ENCODE measurements around the gene FCRL3.
"Not testable (repeated sequence)": the region's sequence is repeated elsewhere in the genome, so short reads cannot be mapped to it uniquely, and the experiment has no call there.

Gene FCRL3, protein sequence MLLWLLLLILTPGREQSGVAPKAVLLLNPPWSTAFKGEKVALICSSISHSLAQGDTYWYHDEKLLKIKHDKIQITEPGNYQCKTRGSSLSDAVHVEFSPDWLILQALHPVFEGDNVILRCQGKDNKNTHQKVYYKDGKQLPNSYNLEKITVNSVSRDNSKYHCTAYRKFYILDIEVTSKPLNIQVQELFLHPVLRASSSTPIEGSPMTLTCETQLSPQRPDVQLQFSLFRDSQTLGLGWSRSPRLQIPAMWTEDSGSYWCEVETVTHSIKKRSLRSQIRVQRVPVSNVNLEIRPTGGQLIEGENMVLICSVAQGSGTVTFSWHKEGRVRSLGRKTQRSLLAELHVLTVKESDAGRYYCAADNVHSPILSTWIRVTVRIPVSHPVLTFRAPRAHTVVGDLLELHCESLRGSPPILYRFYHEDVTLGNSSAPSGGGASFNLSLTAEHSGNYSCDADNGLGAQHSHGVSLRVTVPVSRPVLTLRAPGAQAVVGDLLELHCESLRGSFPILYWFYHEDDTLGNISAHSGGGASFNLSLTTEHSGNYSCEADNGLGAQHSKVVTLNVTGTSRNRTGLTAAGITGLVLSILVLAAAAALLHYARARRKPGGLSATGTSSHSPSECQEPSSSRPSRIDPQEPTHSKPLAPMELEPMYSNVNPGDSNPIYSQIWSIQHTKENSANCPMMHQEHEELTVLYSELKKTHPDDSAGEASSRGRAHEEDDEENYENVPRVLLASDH

DNA sequence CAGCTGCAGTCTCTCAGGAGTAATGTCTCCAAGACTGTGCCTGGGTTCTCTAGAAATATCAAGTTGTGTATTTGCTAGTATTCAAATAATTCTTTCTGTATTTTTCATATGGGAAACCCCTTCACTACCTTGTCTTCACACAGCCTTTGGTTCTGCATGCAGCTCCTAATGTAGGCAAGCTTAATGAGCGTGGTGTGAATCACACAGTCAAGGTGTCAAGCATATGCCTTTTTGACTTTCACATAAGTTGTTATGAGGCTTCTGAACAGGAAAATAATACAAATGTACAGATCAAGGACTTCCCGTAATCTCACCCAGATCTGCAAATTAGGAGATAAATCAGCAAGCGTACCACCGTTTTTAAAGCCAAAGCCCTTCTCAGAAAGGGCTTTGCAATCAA lies at the start of gene FCRL3:
TSS of gene FCRL3 (minus strand) at position 38 of the 400 bp plus-strand sequence. CDS start 280 bp downstream, outside the sequence.
- Mint-ChIP-seq H3K9me3 (no peaks in the 10 kb centered on the region), H3K4me3 (no peak within 1 kb of the TSS), H3K4me1 (ENCODE audit: low read depth) (no peaks in the 10 kb centered on the region), H3K36me3 (ENCODE audit: low read depth) (no peaks in the 10 kb centered on the region), H3K27ac (no peak within 1 kb of the TSS), H3K27me3 (peaks cover 52% of the 10 kb centered on the region)
- intact Hi-C loops (cut with micrococcal nuclease): no loop called here

DNA sequence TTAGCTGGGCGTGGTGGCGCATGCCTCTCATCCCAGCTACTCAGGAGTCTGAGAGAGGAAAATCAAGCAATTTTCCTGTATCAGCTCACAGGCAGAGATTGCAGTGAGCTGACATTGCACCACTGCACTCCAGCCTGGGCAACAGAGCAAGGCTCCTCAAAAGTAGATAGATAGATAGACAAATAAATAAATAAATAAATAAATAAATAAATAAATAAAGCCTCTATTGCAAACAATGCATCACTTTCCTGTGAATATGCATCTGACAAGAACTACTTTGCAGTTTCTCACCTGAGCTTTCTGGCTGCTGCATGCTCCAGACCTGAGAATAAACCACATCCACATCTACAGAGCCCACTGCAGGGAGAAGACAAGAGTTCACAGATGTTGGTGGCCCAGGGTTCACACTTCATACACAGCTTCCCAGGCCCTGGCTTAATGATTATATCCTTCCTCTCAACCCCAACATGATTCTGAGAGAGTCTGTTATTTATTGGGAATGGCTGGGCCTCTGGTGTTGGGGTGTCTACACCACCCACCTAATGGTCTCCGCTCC lies 47.8 kb upstream of the FCRL3 start:
- Mint-ChIP-seq H3K27me3 (peaks cover 12% of the 10 kb centered on the region), H3K4me1 (ENCODE audit: low read depth) (no peaks in the 10 kb centered on the region), H3K36me3 (ENCODE audit: low read depth) (no peaks in the 10 kb centered on the region), H3K9me3 (no peaks in the 10 kb centered on the region), H3K27ac (no peak overlapping the region), H3K4me3 (no peak overlapping the region)
- intact Hi-C loops (cut with micrococcal nuclease): no loop called here

DNA sequence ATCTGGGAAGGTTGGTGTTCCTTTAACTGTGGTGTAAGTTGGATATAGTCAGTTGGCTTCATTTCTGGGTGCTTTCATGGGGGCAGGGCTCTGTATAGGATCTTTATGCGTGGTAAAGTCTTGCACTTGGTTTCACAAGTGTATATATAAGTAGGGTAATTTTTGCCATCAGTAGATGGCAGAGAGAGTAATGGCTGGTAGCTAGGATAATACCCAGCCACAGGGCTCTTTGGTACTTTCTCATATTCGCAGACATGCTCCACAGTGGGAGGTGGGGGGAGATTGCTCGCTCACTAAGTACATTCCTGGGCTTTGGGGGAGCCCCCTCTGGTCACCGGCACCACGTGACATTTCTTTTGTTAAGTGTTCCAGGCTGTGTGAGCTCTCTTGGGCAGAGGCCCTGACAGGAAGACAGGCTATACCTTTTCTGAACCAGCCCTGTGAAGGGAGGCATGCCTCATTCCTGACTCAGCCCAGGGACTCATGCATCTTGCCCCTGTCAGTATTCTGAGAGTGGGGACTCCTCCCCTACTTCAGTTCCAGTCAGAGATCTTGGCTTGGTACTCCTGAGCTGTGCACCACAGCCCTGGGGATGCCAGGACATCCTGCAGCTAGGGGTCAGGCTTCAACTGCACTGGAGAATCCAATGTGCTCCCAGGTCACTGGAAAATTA lies 38.8 kb upstream of the FCRL3 start:
- Mint-ChIP-seq H3K4me1 (ENCODE audit: low read depth) (peaks cover 9% of the 10 kb centered on the region), H3K36me3 (ENCODE audit: low read depth) (no peaks in the 10 kb centered on the region), H3K27me3 (no peaks in the 10 kb centered on the region), H3K4me3 (no peak overlapping the region), H3K9me3 (no peaks in the 10 kb centered on the region), H3K27ac (no peak overlapping the region)
- intact Hi-C loops (cut with micrococcal nuclease): no loop called here

DNA sequence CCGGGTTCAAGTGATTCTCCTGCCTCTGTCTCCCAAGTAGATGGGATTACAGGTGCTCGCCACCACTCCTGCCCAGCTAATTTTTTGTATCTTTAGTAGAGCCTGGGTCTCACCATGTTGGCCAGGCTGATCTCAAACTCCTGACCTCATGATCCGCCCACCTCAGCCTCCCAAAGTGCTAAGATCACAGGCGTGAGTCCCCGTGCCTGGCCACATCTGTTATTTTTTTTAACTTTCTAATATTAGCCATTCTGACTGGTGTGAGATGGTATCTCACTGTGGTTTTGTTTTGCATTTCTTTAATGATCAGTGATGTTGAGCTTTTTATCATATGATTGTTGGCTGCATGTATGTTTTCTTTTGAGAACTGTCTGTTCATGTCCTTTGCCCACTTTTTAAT lies 35.4 kb upstream of the FCRL3 start:
- H3K27ac Mint-ChIP-seq; H3K27me3 Mint-ChIP-seq; H3K9me3 Mint-ChIP-seq; intact Hi-C loops (cut with micrococcal nuclease); H3K36me3 Mint-ChIP-seq (ENCODE audit: low read depth); H3K4me3 Mint-ChIP-seq: not testable (repeated sequence)
- peaks cover 16% of the 10 kb centered on the region for H3K4me1 Mint-ChIP-seq (ENCODE audit: low read depth)

DNA sequence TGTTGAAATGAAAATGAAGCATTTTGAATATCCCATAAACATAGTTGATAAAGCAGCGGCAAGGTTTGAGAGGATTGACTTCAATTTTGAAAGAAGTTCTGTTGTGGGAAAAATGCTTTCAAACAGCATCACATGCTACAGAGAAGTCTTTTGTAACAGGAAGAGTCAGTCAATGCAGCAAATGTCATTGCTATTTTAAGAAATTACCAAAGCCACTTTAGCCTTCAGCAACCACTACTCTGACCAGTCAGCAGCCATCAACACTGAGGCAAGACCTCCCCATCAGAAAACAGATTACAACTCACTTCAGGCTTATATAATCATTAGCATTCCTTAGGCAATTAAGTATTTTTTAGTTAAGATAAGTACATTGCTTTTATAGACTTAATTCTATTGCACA lies 33.8 kb upstream of the FCRL3 start:
- Mint-ChIP-seq H3K27me3 (no peaks in the 10 kb centered on the region), H3K27ac (no peak overlapping the region), H3K4me3 (no peak overlapping the region), H3K36me3 (ENCODE audit: low read depth) (no peaks in the 10 kb centered on the region), H3K4me1 (ENCODE audit: low read depth) (peaks cover 16% of the 10 kb centered on the region), H3K9me3 (no peaks in the 10 kb centered on the region)
- intact Hi-C loops (cut with micrococcal nuclease): no loop called here

DNA sequence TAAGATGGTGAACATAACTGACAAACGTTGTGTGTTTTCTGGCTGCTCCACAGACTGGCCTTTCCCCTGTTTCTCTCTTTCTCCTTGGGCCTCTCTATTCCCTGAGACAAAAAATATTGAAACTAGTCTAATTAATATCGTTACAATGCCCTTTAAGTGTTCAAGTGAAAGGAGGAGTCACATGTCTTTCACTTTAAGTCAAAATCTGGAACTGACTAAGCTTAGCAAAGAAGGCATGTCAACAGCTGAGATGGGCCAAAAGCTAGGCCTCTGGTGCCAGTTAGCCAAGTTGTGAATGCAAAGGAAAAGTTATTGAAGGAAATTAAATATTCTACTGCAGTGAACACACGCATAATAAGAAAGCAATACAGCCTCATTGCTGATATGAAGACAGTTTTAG lies 32.2 kb upstream of the FCRL3 start:
- Mint-ChIP-seq H3K4me1 (ENCODE audit: low read depth) (peaks cover 16% of the 10 kb centered on the region), H3K27ac (no peak overlapping the region), H3K9me3 (no peaks in the 10 kb centered on the region), H3K4me3 (no peak overlapping the region), H3K36me3 (ENCODE audit: low read depth) (no peaks in the 10 kb centered on the region), H3K27me3 (peaks cover 4% of the 10 kb centered on the region)
- intact Hi-C loops (cut with micrococcal nuclease): no loop called here

DNA sequence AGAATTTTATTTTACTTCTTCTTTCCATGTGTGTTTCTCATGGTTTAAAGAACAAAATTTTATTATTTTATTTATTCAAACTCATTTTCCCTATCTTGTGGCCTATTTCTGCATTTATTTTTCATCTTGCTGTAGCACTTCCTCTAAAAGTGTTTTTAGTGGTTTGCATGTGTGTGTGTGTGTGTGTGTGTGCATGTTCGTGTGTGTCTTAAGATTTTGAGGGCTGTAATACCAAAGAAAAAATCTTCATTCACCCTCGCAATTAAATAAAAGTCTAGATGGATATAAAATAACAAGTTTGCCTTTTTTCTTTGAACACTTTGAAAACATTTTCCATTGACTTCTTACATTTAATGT lies 24.6 kb upstream of the FCRL3 start:
- no peak overlapping the region for H3K27ac Mint-ChIP-seq
- H3K4me1 Mint-ChIP-seq (ENCODE audit: low read depth): peaks cover 5% of the 10 kb centered on the region
- H3K27me3 Mint-ChIP-seq: peaks cover 10% of the 10 kb centered on the region
- intact Hi-C loops (cut with micrococcal nuclease): no loop called here
- no peaks in the 10 kb centered on the region for H3K36me3 Mint-ChIP-seq (ENCODE audit: low read depth)
- H3K9me3 Mint-ChIP-seq: peaks cover 23% of the 10 kb centered on the region
- no peak overlapping the region for H3K4me3 Mint-ChIP-seq

DNA sequence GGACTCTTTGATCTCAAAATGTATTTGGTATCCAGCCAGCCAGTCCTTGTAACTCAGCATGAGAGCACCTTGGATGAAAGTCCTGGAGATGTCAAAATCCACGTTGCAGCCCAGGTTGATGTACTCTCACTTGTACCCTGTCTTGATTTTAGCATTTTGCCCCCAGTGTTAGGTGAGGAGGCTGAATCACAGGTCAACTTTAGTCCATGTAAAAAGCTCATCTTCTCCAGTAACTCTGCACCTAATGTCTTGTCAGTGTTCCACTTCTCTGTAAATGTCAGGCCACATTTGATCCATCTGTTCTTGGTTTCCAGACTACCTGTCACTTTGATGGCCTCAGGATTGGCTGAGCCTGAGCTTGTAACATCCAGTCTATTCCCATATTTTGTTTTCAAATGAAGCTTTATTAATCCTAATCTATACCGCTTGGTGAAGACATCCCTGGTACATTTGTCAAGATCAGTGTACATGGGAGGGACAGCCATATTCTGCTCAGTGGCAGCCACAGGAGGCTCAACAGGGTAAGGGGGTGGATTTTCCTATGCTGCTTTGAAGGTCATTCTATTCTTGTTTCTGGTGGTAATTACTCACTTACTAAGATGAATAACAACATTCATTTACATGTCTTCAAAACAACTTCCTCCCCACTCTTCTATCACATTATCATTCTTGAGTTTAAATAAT lies 24.1 kb upstream of the FCRL3 start:
- Mint-ChIP-seq H3K9me3 (peaks cover 23% of the 10 kb centered on the region), H3K27ac (no peak overlapping the region), H3K4me3 (no peak overlapping the region), H3K27me3 (peaks cover 10% of the 10 kb centered on the region), H3K4me1 (ENCODE audit: low read depth) (peaks cover 5% of the 10 kb centered on the region), H3K36me3 (ENCODE audit: low read depth) (no peaks in the 10 kb centered on the region)
- intact Hi-C loops (cut with micrococcal nuclease): no loop called here

DNA sequence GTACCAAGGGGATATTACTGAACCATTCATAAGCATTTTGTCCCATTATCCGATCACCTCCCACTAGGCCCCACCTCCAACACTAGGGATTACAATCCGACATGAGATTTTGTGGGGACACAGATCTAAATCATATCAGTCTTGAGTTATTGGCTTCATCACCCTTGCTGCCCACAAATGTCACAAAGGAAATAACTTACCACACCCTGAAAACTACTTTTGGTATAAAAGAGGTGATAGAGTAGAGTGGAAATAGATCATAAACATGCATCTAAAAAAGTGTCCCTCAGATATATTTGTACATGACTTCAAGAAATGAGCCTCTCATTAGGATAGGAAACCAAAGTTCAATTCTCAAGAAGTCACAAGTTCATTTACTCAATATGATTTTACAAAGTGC lies 22.6 kb upstream of the FCRL3 start:
- no peak overlapping the region for H3K4me3 Mint-ChIP-seq

DNA sequence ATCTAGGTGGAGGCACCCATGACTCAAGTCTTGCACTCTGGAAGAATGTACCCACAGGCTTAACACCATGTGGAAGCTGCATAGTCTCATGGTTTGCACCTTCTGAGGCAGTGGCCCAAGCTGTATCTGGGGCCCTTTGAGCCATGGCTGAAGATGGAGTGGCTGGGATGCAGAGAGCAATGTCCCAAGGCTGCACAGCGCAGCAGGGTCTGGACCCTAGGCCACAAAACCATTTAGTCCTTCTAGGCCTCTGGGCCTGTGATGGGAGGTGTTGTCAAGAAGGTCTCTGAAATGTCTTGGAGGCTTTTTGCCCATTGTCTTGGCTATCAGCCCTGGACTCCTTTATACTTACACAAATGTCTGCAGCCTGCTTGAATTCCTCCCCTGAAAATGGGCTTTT lies 21.4 kb upstream of the FCRL3 start:
- Mint-ChIP-seq H3K36me3 (ENCODE audit: low read depth) (no peaks in the 10 kb centered on the region), H3K4me1 (ENCODE audit: low read depth) (peaks cover 5% of the 10 kb centered on the region), H3K27ac (no peak overlapping the region), H3K4me3 (no peak overlapping the region), H3K9me3 (peaks cover 23% of the 10 kb centered on the region), H3K27me3 (peaks cover 3% of the 10 kb centered on the region)
- intact Hi-C loops (cut with micrococcal nuclease): no loop called here

More for the DNA sequence above, 22.6 kb upstream of the FCRL3 start:
- Mint-ChIP-seq H3K27me3 (peaks cover 9% of the 10 kb centered on the region), H3K9me3 (peaks cover 23% of the 10 kb centered on the region), H3K27ac (no peak overlapping the region), H3K4me1 (ENCODE audit: low read depth) (peaks cover 5% of the 10 kb centered on the region), H3K36me3 (ENCODE audit: low read depth) (no peaks in the 10 kb centered on the region)
- intact Hi-C loops (cut with micrococcal nuclease): no loop called here

DNA sequence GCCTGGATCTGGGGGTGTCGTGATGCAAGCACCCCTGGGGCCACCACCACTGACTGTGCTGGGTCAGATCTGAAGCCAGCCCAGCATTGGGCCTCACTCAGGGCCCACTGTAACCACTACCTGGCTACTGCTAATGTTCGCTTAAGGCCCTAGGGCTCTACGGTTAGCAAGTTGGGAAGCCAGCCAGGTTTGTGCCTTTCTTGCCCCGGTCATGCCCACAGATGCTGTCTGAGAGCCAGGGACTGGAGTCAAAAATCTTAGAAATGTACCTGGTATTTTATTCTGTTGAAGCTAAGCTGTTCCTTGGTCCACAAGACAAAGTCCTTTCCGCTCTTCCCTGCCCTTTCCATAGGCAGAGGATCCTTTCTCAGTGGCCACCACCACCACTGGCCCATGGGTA lies 15.2 kb upstream of the FCRL3 start:
- peaks cover 2% of the 10 kb centered on the region for H3K9me3 Mint-ChIP-seq
- no peaks in the 10 kb centered on the region for H3K36me3 Mint-ChIP-seq (ENCODE audit: low read depth)
- no peak overlapping the region for H3K27ac Mint-ChIP-seq
- H3K27me3 Mint-ChIP-seq: no peaks in the 10 kb centered on the region
- H3K4me3 Mint-ChIP-seq: no peak overlapping the region
- H3K4me1 Mint-ChIP-seq (ENCODE audit: low read depth): no peaks in the 10 kb centered on the region
- intact Hi-C loops (cut with micrococcal nuclease): no loop called here

DNA sequence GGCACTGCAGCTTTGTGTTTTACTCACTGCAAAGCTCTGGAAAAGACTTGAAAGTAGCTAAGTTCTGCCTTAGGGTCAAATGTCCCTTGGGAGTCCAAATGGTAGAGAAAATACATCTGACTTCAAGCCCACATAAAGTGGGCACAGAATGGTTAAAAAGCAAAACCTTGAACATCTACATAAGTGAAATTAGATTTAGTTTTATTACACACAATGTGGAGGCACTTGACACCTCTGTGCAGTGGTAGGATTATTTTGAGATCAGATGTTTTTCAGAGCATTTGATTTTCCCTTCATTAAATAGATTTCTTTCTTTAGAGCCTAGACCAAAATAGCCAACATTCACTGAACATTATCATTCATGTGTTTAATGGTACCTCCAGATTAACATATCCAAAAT lies 11.2 kb upstream of the FCRL3 start:
- H3K27me3 Mint-ChIP-seq: peaks cover 17% of the 10 kb centered on the region
- H3K4me3 Mint-ChIP-seq: no peak overlapping the region
- H3K9me3 Mint-ChIP-seq: no peaks in the 10 kb centered on the region
- H3K4me1 Mint-ChIP-seq (ENCODE audit: low read depth): no peaks in the 10 kb centered on the region
- intact Hi-C loops (cut with micrococcal nuclease): no loop called here
- no peaks in the 10 kb centered on the region for H3K36me3 Mint-ChIP-seq (ENCODE audit: low read depth)
- H3K27ac Mint-ChIP-seq: no peak overlapping the region

DNA sequence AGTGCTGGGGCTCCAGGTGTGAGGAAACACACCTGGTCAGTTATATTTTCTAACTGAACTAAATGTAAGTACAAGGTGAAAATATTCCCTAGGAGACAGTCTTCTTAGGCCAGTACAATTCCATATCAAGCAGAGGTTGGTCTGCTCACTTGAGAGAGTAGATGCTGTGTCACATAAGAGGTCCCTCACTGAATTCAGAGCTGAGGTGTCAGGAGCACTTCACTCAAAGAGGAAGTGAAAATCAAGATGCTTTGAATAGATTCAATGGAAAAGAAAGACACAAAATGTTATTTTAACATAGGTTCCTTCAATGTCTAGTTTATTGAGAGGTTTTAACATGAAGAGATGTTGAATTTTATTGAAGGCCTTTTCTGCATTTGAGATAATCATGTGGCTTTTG lies 4.3 kb upstream of the FCRL3 start:
- Mint-ChIP-seq H3K27me3 (peaks cover 44% of the 10 kb centered on the region), H3K9me3 (no peaks in the 10 kb centered on the region), H3K36me3 (ENCODE audit: low read depth) (no peaks in the 10 kb centered on the region), H3K27ac (no peak overlapping the region), H3K4me3 (no peak overlapping the region), H3K4me1 (ENCODE audit: low read depth) (no peaks in the 10 kb centered on the region)
- intact Hi-C loops (cut with micrococcal nuclease): no loop called here

DNA sequence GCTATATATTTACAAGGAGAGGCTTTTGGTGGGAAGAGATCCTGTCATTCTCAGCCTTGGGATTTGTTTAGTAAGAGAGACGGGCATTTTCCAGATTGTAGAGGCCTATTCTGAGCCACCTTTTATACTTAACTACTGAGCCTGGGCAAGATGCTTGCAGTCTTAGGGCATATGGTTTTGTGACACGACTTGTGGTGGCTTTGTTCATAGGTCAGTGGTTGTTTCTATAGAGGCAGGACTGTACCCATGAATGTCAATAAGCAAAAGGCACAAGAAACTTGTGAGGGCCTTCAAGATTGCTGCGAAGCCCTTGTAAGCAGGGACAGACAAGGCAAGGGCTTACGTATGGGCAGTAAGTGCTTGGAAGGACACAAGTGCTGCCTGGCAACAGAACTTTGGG lies 3.4 kb upstream of the FCRL3 start:
- H3K27ac Mint-ChIP-seq: no peak overlapping the region
- intact Hi-C loops (cut with micrococcal nuclease): no loop called here
- H3K4me1 Mint-ChIP-seq (ENCODE audit: low read depth): no peaks in the 10 kb centered on the region

More for the DNA sequence above, 3.4 kb upstream of the FCRL3 start:
- Mint-ChIP-seq H3K36me3 (ENCODE audit: low read depth) (no peaks in the 10 kb centered on the region), H3K9me3 (no peaks in the 10 kb centered on the region), H3K27me3 (peaks cover 45% of the 10 kb centered on the region), H3K4me3 (no peak overlapping the region)
